Osteocyte (in vitro differentiated cells): ENCODE data around the gene SLC3A2. TPM values are rescaled to one million over a fixed set of nuclear protein-coding genes. Genes with fewer than 3 reads are reported as not detected.

ENCODE experiments used
- DNase-seq: peaks from one replicate; pipeline ENCODE4 v3.0.0; 2021; ENCODE audit warnings: mixed read lengths; ENCODE audit not compliant: unreplicated experiment; ENCODE audit errors: extremely low spot score
- H3K27ac Mint-ChIP-seq: one replicate; pipeline ENCODE4 v1.8.0; 2021; ENCODE audit warnings: mild to moderate bottlenecking, mixed read lengths; ENCODE audit not compliant: unreplicated experiment
- H3K27me3 Mint-ChIP-seq: one replicate; pipeline ENCODE4 v1.8.0; 2021; ENCODE audit warnings: mixed read lengths; ENCODE audit not compliant: unreplicated experiment
- H3K36me3 Mint-ChIP-seq: one replicate; pipeline ENCODE4 v1.8.0; 2021; ENCODE audit warnings: mixed read lengths; ENCODE audit not compliant: unreplicated experiment
- H3K4me1 Mint-ChIP-seq: one replicate; pipeline ENCODE4 v1.8.0; 2021; ENCODE audit warnings: mixed read lengths; ENCODE audit not compliant: unreplicated experiment
- H3K4me3 Mint-ChIP-seq: one replicate; pipeline ENCODE4 v1.8.0; 2021; ENCODE audit warnings: mild to moderate bottlenecking, moderate library complexity, mixed read lengths; ENCODE audit not compliant: unreplicated experiment
- H3K9me3 Mint-ChIP-seq: one replicate; pipeline ENCODE4 v1.8.0; 2021; ENCODE audit warnings: mixed read lengths; ENCODE audit not compliant: unreplicated experiment
- total RNA-seq: library from RNA; stranded (reverse); gene quantifications from 2 replicates; pipeline ENCODE4 v1.2.1, GENCODE V29; 2021
- TF ChIP-seq, protein P1 (sequence below): fragments of 200-600 bp; sonication (generic); IDR thresholded peaks from 2 replicates; pipeline ENCODE4 v1.5.0; 2021; ENCODE audit warnings: antibody characterized with exemption, mild to moderate bottlenecking, moderate library complexity

The SLC3A2 gene
- total RNA-seq, 1 donor from 2014 or later, result 326 TPM

DNA sequence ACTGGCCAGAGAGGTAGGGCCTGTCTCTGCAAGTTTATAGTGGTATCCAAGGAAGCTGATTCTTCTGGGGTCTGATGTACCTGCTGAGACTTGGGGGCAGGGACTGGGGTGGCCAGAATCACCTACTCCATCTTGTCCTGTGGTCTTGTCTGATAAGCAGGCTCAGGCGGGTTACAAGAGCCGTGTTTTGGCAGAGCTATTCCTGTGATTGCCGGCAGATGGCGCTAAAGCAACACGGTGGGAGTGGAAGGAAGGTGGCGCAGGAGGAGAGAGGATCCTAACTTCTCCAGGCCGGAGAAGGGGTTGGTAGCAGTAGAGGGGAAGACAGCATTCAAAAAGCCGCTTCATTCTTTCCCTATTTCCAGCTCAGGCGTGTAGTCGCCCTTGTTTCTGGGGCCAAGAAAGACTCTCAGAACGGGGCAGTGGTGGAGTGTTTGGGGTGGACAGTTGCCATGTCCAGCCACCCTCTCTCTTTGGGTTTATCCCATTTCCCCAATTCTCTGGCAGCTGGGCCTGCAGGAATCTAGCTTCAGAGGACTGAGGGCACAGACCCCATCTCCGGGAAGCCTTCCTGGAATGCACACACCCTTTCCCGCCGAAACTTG is 25.3 kb downstream of the SLC3A2 start:
- H3K27ac Mint-ChIP-seq, result no peak overlapping the region
- peak; percentile 93 for DNase-seq
- H3K27me3 Mint-ChIP-seq, result peaks cover 20% of the 10 kb centered on the region
- H3K4me1 Mint-ChIP-seq, result peaks cover 8% of the 10 kb centered on the region
- no peak overlapping the region for H3K4me3 Mint-ChIP-seq
- H3K36me3 Mint-ChIP-seq, result no peaks in the 10 kb centered on the region
- TF ChIP-seq, protein P1, sequence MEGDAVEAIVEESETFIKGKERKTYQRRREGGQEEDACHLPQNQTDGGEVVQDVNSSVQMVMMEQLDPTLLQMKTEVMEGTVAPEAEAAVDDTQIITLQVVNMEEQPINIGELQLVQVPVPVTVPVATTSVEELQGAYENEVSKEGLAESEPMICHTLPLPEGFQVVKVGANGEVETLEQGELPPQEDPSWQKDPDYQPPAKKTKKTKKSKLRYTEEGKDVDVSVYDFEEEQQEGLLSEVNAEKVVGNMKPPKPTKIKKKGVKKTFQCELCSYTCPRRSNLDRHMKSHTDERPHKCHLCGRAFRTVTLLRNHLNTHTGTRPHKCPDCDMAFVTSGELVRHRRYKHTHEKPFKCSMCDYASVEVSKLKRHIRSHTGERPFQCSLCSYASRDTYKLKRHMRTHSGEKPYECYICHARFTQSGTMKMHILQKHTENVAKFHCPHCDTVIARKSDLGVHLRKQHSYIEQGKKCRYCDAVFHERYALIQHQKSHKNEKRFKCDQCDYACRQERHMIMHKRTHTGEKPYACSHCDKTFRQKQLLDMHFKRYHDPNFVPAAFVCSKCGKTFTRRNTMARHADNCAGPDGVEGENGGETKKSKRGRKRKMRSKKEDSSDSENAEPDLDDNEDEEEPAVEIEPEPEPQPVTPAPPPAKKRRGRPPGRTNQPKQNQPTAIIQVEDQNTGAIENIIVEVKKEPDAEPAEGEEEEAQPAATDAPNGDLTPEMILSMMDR, result peak; percentile 94
- no peaks in the 10 kb centered on the region for H3K9me3 Mint-ChIP-seq

GRCh38 chr11:62908468-62909072 is 27.9 kb downstream of the SLC3A2 start:
- H3K27ac Mint-ChIP-seq, result no peak overlapping the region
- no peak for DNase-seq
- no peaks in the 10 kb centered on the region for H3K36me3 Mint-ChIP-seq
- no peak overlapping the region for H3K4me3 Mint-ChIP-seq
- TF ChIP-seq, protein P1, result no peak
- peaks cover 7% of the 10 kb centered on the region for H3K27me3 Mint-ChIP-seq
- no peaks in the 10 kb centered on the region for H3K9me3 Mint-ChIP-seq
- peaks cover 11% of the 10 kb centered on the region for H3K4me1 Mint-ChIP-seq

DNA sequence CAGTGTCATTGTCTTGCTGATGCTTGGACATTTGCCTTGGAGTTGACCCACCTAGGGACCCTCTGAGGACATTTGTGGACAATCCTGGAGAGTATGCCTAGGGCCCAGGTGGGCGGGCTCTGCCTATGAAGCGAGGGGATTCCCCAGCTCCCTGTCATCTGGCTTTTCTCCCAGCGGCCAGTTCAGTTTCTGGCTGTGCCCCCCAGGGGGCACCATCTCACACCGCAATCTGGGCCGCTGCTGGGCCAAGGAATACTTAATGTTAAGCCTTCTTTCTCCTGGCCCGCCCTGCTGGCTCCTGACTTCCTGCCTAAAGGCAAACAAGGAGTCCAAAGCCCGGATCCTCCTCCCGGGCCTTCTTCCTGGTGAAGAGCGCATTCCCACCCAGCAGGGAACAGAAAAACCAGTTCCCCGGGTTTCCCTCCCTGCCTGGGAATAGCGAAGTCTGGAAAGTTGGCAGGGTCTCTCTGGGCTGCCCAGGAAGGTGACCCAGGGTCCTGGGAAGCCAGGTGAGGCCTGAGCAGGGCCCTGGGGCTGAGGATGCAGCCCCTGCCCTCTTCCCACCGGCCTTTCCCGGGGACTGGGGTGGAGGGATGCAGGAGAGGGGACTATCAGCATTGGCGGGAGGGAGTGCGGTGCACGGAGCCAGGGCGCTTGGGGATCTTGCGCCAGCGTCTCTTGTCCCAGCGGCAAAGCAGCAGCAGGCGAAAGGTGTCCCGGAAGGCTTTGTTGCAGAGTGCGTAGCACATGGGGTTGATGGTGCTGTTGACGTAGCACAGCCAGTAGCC is 28.6 kb downstream of the SLC3A2 start:
- no peak for DNase-seq
- H3K4me3 Mint-ChIP-seq, result no peak overlapping the region
- no peaks in the 10 kb centered on the region for H3K27me3 Mint-ChIP-seq
- no peaks in the 10 kb centered on the region for H3K9me3 Mint-ChIP-seq
- H3K36me3 Mint-ChIP-seq, result no peaks in the 10 kb centered on the region
- H3K27ac Mint-ChIP-seq, result no peak overlapping the region
- TF ChIP-seq, protein P1, result peak; percentile 69
- H3K4me1 Mint-ChIP-seq, result peaks cover 11% of the 10 kb centered on the region

- Mint-ChIP-seq H3K27ac (no peak overlapping the region), H3K4me1 (peaks cover 10% of the 10 kb centered on the region), H3K27me3 (no peaks in the 10 kb centered on the region), H3K36me3 (no peaks in the 10 kb centered on the region), H3K9me3 (no peaks in the 10 kb centered on the region), H3K4me3 (no peak overlapping the region)
- DNase-seq, result no peak
- TF ChIP-seq, protein P1, result no peak
These were observed 29.6 kb downstream of the SLC3A2 start for GRCh38 chr11:62910141-62910882.
